PC-9 (cell line): ENCODE data around the gene ELFN1. TPM values are rescaled to one million over a fixed set of nuclear protein-coding genes. Genes with fewer than 3 reads are reported as not detected.

Experiments used
- BruUV-seq: library from RNA; stranded (reverse); fragments of 400-500 nt; replicated peaks from 2 replicates; lab custom pipeline; 2021; lab: Mats Ljungman, UMichigan
- CTCF ChIA-PET: fragments of 300-600 bp; sonication (Branson Sonifier 250); formaldehyde crosslinking; loops from one replicate; lab custom pipeline; 2022; ENCODE audit warnings: antibody characterized with exemption; lab: Charles Lee
- POLR2A ChIA-PET: fragments of 300-600 bp; sonication (Branson Sonifier 250); formaldehyde crosslinking; loops from one replicate; lab custom pipeline; 2022; ENCODE audit warnings: antibody characterized with exemption; ENCODE audit not compliant: unreplicated experiment; lab: Charles Lee
- DNase-seq, 2 experiments: peaks; one replicate each; pipeline versions ENCODE4 v3.0.0 to v3.0.0-alpha.2; 2015 to 2022; ENCODE audit warnings: mixed read lengths in 1 of 2
- H2AFZ ChIP-seq: fragments of 200-600 bp; sonication (generic); 2 replicates; pipeline ENCODE4 v1.8.1; 2017; ENCODE audit warnings: antibody characterized with exemption
- H3F3A ChIP-seq: fragments of 200-600 bp; sonication (generic); 2 replicates; pipeline ENCODE4 v1.8.1; 2017; ENCODE audit warnings: antibody characterized with exemption, mild to moderate bottlenecking, low read depth; ENCODE audit not compliant: insufficient read depth
- H3K27ac ChIP-seq: fragments of 200-600 bp; sonication (generic); 2 replicates; pipeline ENCODE4 v1.6.1; 2016; ENCODE audit warnings: mixed run types
- H3K27me3 ChIP-seq: fragments of 200-600 bp; sonication (generic); 2 replicates; pipeline ENCODE4 v1.6.1; 2016; ENCODE audit warnings: low read depth, mixed run types; ENCODE audit not compliant: insufficient read depth
- H3K36me3 ChIP-seq: fragments of 200-600 bp; sonication (generic); 2 replicates; pipeline ENCODE4 v1.6.1; 2016; ENCODE audit warnings: low read depth, mixed run types
- H3K4me1 ChIP-seq: fragments of 200-600 bp; sonication (generic); replicated peaks from 2 replicates; pipeline ENCODE4 v1.6.1; 2016; ENCODE audit warnings: mixed run types; ENCODE audit not compliant: insufficient read depth
- H3K4me2 ChIP-seq: fragments of 200-600 bp; sonication (generic); 2 replicates; pipeline ENCODE4 v1.6.1; 2017; ENCODE audit warnings: mixed run types
- H3K4me3 ChIP-seq: fragments of 200-600 bp; sonication (generic); 2 replicates; pipeline ENCODE4 v1.6.1; 2016; ENCODE audit warnings: mixed run types
- H3K79me2 ChIP-seq: fragments of 200-600 bp; sonication (generic); 2 replicates; pipeline ENCODE4 v1.6.1; 2017; ENCODE audit warnings: low read depth, mixed run types
- H3K9me2 ChIP-seq: fragments of 200-600 bp; sonication (generic); 2 replicates; pipeline ENCODE4 v1.8.1; 2017; ENCODE audit warnings: mild to moderate bottlenecking; ENCODE audit not compliant: insufficient read depth
- H3K9me3 ChIP-seq: fragments of 200-600 bp; sonication (generic); 2 replicates; pipeline ENCODE4 v1.8.1; 2016; ENCODE audit warnings: low read depth; ENCODE audit not compliant: insufficient read depth
- H4K20me1 ChIP-seq: fragments of 200-600 bp; sonication (generic); 2 replicates; pipeline ENCODE4 v1.8.1; 2017; ENCODE audit not compliant: insufficient read depth
- CTCF ChIP-seq: fragments of 200-600 bp; sonication (generic); conservative IDR thresholded peaks from 2 replicates; pipeline ENCODE4 v1.6.1; 2017; ENCODE audit warnings: mixed run types, antibody characterized with exemption, mild to moderate bottlenecking, moderate library complexity
- EZH2 ChIP-seq: fragments of 200-600 bp; sonication (generic); IDR thresholded peaks from 2 replicates; pipeline ENCODE4 v1.8.0; 2017; ENCODE audit warnings: antibody characterized with exemption, low read depth
- intact Hi-C: fragments of 100-400 bp; cut with micrococcal nuclease; formaldehyde crosslinking; loops from one replicate; pipeline ENCODE4 v1.10.0; 2022; ENCODE audit not compliant: unreplicated experiment
- total RNA-seq: library from RNA; stranded (reverse); gene quantifications from 2 replicates; pipeline ENCODE4 v1.2.3, GENCODE V29; 2021

The ELFN1 gene
- total RNA-seq, 1 experiment from 2014 or later, result 0.09 TPM

- H3K27me3 ChIP-seq, result peaks cover 69% of the 10 kb centered on the region
- H3F3A ChIP-seq, result peaks cover 6% of the 10 kb centered on the region; the same call in 1 of the 2 replicates
- H4K20me1 ChIP-seq, result no peaks in the 10 kb centered on the region
- DNase-seq, result no peak
- BruUV-seq, result no TSS peak
- no peaks in the 10 kb centered on the region for H3K9me2 ChIP-seq
- no peaks in the 10 kb centered on the region for H3K4me1 ChIP-seq
- CTCF ChIA-PET, result no interaction called here
- H2AFZ ChIP-seq, result no peak overlapping the region
- POLR2A ChIA-PET, result no interaction called here
- intact Hi-C loops, result no loop called here
- no peaks in the 10 kb centered on the region for H3K36me3 ChIP-seq
- no peaks in the 10 kb centered on the region for H3K9me3 ChIP-seq
- TF ChIP-seq CTCF (no peak), EZH2 (no peak)
- H3K4me2 ChIP-seq, result no peak overlapping the region
- H3K79me2 ChIP-seq, result no peaks in the 10 kb centered on the region
- H3K27ac ChIP-seq, result no peak overlapping the region
- no peak overlapping the region for H3K4me3 ChIP-seq
Observed at GRCh38 chr7:1649751-1650326, 20.2 kb upstream of the ELFN1 start.

GRCh38 chr7:1650363-1651030, 19.6 kb upstream of the ELFN1 start:
- POLR2A ChIA-PET, result no interaction called here
- Histone ChIP-seq H3K9me2 (no peaks in the 10 kb centered on the region), H4K20me1 (no peaks in the 10 kb centered on the region), H3K27me3 (peaks cover 72% of the 10 kb centered on the region), H3K9me3 (no peaks in the 10 kb centered on the region), H3F3A (peaks cover 6% of the 10 kb centered on the region; the same call in 1 of the 2 replicates), H3K4me3 (no peak overlapping the region), H3K36me3 (no peaks in the 10 kb centered on the region), H3K4me2 (no peak overlapping the region), H3K79me2 (no peaks in the 10 kb centered on the region), H2AFZ (no peak overlapping the region), H3K4me1 (no peaks in the 10 kb centered on the region), H3K27ac (no peak overlapping the region)
- BruUV-seq, result no TSS peak
- no peak for TF ChIP-seq EZH2
- no peak for TF ChIP-seq CTCF
- CTCF ChIA-PET, result no interaction called here
- intact Hi-C loops, result no loop called here
- no peak for DNase-seq

GRCh38 chr7:1651031-1651446, 19.0 kb upstream of the ELFN1 start:
- H3K9me3 ChIP-seq, result no peaks in the 10 kb centered on the region
- H3K4me3 ChIP-seq, result no peak overlapping the region
- POLR2A ChIA-PET, result no interaction called here
- peaks cover 73% of the 10 kb centered on the region for H3K27me3 ChIP-seq
- H3K36me3 ChIP-seq, result no peaks in the 10 kb centered on the region
- DNase-seq, result no peak
- peaks cover 6% of the 10 kb centered on the region; the same call in 1 of the 2 replicates for H3F3A ChIP-seq
- no peaks in the 10 kb centered on the region for H4K20me1 ChIP-seq
- H3K27ac ChIP-seq, result no peak overlapping the region
- H3K4me1 ChIP-seq, result no peaks in the 10 kb centered on the region
- H3K9me2 ChIP-seq, result no peaks in the 10 kb centered on the region
- H2AFZ ChIP-seq, result no peak overlapping the region
- intact Hi-C loops, result no loop called here
- TF ChIP-seq CTCF, result no peak
- no peak overlapping the region for H3K4me2 ChIP-seq
- no peaks in the 10 kb centered on the region for H3K79me2 ChIP-seq
- BruUV-seq, result no TSS peak
- CTCF ChIA-PET, result no interaction called here
